ENCODE data around the gene LRRC3C.
"Not testable (repeated sequence)": the region's sequence is repeated elsewhere in the genome, so short reads cannot be mapped to it uniquely, and the experiment has no call there.

The LRRC3C gene

GRCh38 chr17:39925282-39926134, 2.0 kb upstream of the LRRC3C start:
- DNase-seq: no peak

- no peak for DNase-seq
Observed at GRCh38 chr17:39926135-39926587, 1.4 kb upstream of the LRRC3C start.

DNA sequence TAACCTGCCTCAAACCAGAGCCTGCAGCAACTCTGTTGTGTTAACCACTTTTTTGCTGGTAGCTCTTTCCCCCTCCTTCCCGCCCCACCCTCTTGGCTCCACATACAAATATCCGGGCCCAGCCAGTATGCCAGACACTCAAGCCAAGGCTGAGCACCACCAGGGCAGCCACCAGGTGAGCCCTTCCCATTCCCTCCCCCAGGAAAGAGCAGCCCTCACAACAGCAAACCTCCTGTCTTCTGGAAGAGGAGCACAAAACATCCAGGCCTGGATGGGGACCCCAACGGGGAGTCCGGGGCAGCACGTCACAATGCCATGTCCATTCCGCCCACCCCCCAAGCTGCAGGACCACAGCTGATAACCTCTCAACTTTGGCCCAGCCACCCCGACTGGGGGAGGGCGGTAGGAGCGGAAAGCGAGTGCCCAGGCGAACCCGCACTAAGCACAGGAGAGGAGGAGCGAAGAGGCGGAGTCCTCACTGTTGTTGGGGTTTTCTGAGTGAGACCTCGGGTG, 888 bp upstream of the LRRC3C start:
- no peak for DNase-seq

GRCh38 chr17:39927929-39928857, 661 bp downstream of the LRRC3C start:
- DNase-seq: no peak

DNA sequence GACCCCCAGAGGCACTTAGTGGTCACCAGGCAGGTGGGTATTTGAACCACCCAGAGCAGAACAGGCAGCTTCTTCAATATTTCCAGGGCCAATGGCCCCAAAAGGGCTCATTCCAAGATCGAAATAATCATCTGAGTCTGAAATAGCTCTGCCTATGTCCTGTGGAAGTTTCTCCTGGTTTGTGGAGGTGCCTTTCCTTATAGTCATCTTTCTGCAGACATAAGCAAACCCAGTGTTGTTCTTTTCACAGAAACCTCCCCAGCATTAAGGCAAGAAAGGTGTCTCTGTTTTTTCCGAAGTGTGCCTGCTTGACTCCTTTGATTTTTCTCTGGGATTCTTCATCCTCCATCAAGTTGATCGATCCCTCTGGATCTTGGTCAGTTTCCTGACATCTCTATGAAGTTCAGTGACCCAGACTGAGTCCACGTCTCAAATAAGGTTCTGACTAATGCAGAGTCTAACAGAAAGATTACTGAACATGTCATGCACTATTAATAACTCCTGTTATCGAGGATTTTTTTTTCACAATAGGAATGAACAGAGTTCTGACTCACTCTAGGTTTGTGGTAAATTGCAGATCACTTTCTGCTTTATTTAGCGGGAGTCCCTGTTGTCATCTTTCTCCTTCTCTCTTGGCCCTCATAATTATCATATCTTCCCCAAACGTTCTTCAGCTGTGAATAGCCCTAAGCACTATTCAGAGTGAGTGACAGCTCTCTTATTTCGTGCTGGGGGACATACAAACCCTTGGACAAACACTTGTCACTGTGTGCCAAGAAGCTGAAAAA, 1.5 kb downstream of the LRRC3C start:
- DNase-seq: no peak

DNA sequence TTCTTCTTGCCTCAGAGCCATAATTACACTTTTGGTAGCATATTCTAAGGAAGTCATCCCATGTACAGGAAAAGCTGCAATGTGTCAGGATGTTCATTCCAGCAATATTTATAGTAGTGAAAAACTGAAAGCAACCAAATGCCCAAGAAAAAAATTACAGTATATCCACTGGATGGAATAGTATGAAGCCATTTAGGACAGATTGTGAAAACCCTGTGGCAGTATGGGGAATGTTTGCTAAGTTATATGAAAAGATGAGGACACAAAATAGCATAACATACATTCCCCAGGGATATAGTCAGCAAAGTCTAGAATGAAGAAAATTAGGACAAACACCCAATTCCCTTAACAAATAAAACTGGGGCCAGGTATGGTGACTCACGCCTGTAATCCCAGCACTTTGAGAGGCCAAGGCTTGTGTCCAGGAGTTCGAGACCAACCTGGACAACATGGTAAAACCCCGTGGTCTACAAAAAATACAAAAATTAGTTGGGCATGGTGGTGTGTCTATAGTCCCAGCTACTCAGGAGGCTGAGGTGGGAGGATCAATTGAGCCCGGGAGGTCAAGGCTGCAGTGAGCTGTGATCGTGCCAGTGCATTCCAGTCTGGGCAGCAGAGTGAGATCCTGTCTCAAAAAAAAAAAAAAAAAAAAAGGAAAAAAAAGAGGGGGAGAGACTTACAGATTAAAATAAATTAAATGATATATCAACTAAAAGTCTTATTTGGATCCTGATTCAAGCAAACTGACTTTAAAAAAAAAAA, 2.3 kb downstream of the LRRC3C start:
- no peak for DNase-seq

DNA sequence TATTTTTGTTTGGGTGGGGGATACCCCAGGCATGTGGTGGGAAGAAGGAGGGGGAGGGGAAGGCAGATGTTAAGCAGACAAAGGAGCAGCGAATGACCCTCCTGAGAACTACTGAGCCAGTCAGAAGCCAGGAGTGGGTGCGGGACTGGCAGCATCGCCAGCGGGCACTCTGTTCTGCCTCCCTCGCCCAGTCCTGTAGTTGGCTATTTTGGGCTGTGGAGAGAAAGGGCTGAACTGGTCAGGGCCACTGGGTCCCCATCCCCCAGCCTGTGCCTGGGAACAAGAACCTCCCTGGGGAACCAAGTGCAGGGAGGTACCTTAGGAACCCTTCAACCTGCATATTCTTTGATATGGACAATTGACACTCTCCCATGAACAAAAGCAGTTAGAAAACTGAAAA, 6.4 kb downstream of the LRRC3C start:
- no peak for DNase-seq

DNA sequence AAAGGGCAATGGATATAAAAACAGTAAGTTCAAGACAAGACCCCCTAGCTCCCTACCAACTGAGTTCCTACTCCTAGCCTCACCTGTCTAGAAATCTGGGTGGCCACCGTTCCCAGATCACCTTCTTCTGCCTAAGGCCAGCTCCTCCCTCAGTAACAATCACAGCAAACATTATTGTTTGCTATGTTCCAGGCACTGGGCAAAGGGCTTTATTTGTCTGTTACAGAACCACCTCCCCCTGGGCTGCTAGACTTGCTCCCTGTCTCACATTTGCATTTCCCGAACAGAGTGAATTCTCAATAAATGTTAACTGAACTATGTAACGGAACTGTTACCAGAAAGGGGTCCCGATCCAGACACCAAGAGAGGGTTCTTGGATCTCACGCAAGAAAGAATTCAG, 6.8 kb downstream of the LRRC3C start:
- no peak for DNase-seq

DNA sequence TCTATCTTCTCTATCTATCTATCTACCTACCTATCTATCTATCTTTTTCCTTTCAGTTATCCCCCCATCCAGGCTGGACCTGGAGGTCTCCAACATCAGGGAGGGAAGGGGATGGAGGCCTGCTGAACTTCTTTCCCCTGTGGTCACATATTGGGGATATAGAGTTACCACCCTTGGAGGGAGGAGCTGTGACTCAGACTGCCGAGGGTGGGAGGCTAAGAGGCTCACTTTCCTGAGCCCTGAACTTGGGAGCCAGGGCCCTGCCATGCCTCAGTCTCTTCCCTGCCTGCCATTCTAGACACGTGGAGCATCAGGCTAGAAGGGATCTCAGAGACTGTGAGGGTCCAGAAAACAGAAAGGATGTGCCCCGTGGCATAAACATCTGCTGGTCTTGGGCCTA, 8.4 kb downstream of the LRRC3C start:
- no peak for DNase-seq

DNA sequence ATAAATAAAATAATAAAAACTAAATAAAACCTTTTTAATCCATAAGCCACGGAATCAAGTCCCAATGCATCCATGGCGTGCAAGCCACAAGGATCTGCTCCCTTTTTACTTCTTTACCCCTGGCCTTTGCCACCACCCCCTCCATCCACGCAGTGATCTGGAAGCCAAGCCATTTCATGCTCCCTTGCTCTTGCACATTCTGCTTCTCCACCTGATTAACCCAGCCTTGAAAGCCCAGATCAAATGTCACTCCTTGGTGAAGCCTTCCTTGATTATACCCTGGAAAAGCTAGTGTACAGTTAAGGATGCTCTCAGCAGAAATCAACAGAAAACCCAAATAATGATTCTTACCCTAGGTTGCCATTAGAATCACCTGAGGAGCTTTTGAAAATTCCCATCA, 9.9 kb downstream of the LRRC3C start:
- DNase-seq: no peak

DNA sequence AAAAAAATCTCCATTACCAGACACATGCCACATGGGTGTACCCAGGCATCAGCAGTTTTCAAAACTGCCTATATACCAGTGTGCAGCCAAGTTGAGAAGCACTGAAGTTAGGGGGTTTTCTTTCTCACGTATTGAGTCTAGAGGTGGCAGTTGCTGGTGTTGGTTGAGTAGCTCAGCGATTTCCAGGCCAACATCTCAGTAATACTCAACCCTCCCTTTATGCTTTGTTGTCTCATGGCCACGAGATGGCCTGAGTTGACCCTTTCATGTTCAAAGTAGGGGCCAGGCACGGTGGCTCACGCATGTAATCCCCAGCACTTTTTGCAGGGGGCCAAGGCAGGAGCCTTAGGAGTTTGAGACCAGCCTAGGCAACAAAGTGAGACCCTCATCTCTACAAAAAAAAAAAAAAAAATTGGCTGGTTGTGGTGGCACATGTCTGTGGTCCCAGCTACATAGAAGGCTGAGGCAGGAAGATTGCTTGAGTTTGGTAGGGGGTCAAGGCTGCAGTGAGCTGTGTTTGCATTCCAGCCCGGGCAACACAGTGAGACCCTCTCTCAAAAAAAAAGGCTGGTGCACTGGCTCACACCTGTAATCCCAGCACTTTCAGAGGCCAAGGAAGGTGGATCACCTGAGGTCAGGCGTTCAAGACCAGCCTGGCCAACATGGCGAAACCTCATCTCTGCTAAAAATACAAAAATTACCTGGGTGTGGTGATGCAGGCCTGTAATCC, 10.8 kb downstream of the LRRC3C start:
- no peak for DNase-seq

DNA sequence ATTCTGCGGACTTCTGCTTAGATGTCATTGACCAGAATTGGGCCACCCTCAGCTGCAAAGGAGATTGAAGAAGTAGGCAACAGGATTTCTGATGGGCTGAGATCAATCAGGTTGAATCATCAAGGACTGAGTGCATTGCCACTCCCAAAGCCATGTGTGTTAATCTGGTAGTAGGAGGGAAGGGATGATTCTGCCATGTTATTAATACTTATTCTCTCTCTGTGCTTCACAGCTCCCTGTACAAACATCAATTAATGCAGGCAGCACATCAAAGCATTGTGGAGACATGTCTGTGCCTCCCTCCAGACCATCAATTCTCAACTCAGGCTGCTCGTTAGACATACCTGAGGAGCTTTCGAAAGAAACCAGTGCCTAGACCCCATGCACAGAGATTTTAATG, 11.6 kb downstream of the LRRC3C start:
- DNase-seq: no peak

- DNase-seq: peak; percentile 8
Observed at GRCh38 chr17:39939588-39940419, 12.3 kb downstream of the LRRC3C start.

DNA sequence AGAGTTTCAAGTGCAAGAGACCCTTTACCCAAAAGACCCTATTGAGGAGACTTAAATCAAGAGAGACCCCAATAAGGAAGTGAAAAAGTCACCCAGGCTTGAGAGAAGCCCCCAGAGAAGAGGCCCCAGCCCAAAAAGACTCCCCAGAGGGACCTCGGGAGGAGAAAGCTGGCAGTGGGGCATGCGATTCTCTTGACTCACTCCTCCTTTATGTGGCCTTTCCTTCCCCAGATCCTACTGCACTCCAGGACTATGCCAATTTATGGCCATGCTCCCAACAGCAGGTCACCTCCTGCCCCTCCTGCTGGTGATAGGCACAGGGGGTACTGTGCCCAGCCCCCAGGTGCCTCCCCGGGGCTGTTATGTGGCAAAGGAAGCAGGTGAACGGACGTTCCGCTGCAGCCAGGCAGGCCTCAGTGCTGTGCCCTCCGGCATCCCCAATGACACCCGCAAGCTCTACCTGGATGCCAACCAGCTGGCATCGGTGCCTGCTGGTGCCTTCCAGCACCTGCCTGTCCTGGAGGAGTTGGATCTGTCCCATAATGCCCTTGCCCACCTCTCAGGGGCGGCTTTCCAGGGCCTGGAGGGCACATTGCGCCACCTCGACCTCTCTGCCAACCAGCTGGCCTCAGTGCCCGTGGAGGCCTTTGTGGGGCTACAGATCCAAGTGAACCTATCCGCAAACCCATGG, 16.3 kb downstream of the LRRC3C start:
- DNase-seq: no peak

GRCh38 chr17:39944393-39944711, 16.8 kb downstream of the LRRC3C start:
- DNase-seq: no peak

- no peak for DNase-seq
Observed at GRCh38 chr17:39946551-39947330, 19.2 kb downstream of the LRRC3C start.

DNA sequence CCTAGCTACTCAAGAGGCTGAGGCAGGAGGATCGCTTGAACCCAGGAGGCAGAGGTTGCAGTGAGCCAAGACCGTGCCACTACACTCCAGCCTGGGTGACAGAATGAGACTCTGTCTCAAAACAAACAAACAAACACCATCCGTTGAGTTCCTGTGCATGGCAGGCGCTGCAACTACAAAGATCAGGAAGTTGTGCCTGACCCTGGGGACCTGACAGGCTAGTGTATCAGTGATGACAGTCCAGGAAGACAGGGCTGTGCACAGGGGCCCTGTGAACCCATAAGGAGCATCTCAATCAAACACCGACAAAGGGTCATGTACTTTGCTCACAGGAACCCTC, 20.9 kb downstream of the LRRC3C start:
- DNase-seq: not testable (repeated sequence)

DNA sequence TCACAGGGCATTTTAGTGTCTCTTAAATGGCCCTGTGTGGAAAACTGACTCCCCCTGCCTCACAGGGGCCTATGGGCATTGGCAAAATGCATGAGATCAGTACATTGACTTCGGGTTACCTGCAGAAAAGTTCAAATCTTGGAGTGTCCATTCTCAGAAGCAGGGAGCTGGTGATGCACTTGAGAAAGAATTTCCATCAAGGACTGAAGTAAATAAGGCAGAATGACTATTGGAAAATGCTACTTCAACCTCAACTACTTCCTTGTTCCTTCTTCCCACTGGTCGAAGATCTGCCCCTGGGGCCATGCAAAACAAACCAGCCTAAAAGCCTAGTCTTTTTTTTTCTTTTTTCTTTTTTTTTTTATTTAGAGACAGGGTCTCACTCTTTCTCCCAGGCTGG, 21.5 kb downstream of the LRRC3C start:
- DNase-seq: no peak

GRCh38 chr17:39950871-39951348, 23.4 kb downstream of the LRRC3C start:
- DNase-seq: no peak
